Smooth muscle cell (in vitro differentiated cells): ENCODE measurements around the gene POP4. TPM values are rescaled to one million over a fixed set of nuclear protein-coding genes. Genes with fewer than 3 reads are reported as not detected.

Experiments
- DNase-seq: peaks from one replicate; lab custom pipeline; 2025; ENCODE audit not compliant: unreplicated experiment; lab: John Stamatoyannopoulos, UW
- H2AFZ ChIP-seq: fragments of 200-600 bp; sonication (generic); 2 replicates; pipeline ENCODE4 v1.6.0; 2016; ENCODE audit warnings: antibody characterized with exemption, low read depth, mild to moderate bottlenecking
- H3F3A ChIP-seq: fragments of 200-600 bp; sonication (generic); 2 replicates; pipeline ENCODE4 v1.6.0; 2017; ENCODE audit warnings: antibody characterized with exemption, low read depth
- H3K27ac ChIP-seq: fragments of 200-600 bp; sonication (generic); 2 replicates; pipeline ENCODE4 v1.5.1; 2016; ENCODE audit warnings: low read depth, mild to moderate bottlenecking
- H3K27me3 ChIP-seq: fragments of 200-600 bp; sonication (generic); 2 replicates; pipeline ENCODE4 v1.6.1; 2016; ENCODE audit warnings: low read depth, mild to moderate bottlenecking
- H3K36me3 ChIP-seq: fragments of 200-600 bp; sonication (generic); 2 replicates; pipeline ENCODE4 v1.5.1; 2016; ENCODE audit warnings: low read depth
- H3K4me1 ChIP-seq: fragments of 200-600 bp; sonication (generic); 2 replicates; pipeline ENCODE4 v1.5.1; 2016; ENCODE audit warnings: low read depth
- H3K4me2 ChIP-seq: fragments of 200-600 bp; sonication (generic); 2 replicates; pipeline ENCODE4 v1.6.0; 2016; ENCODE audit warnings: mild to moderate bottlenecking
- H3K4me3 ChIP-seq: fragments of 200-600 bp; sonication (generic); 2 replicates; pipeline ENCODE4 v1.5.1; 2016; ENCODE audit warnings: mild to moderate bottlenecking
- H3K79me2 ChIP-seq: fragments of 200-600 bp; sonication (generic); 2 replicates; pipeline ENCODE4 v1.6.0; 2016; ENCODE audit warnings: low read depth, mild to moderate bottlenecking
- H3K9ac ChIP-seq: fragments of 200-600 bp; sonication (generic); 2 replicates; pipeline ENCODE4 v1.6.0; 2016; ENCODE audit warnings: low read depth
- H3K9me3 ChIP-seq: fragments of 200-600 bp; sonication (generic); replicated peaks from 2 replicates; pipeline ENCODE4 v1.5.1; 2016; ENCODE audit warnings: low read depth
- H4K20me1 ChIP-seq: fragments of 200-600 bp; sonication (generic); 2 replicates; pipeline ENCODE4 v1.6.0; 2016; ENCODE audit warnings: low read depth
- CTCF ChIP-seq: fragments of 200-600 bp; sonication (generic); IDR thresholded peaks from 2 replicates; pipeline ENCODE4 v1.5.1; 2017; ENCODE audit warnings: borderline replicate concordance, mild to moderate bottlenecking, antibody characterized with exemption; ENCODE audit not compliant: insufficient read depth, poor library complexity, severe bottlenecking
- WGBS: methylation state at CpG from one replicate; pipeline ENCODE4 v1.1.7; 2016; ENCODE audit warnings: low lambda C conversion rate; 5-methylcytosine and 5-hydroxymethylcytosine counted together
- polyA plus RNA-seq: library from polyadenylated mRNA; unstranded; fragments of >200 nt; fragmentation: Nextera tagmentation; extraction: Ambion mirVana; gene quantifications from 2 replicates; pipeline ENCODE4 v1.2.1, GENCODE V29; 2016
- total RNA-seq: library from RNA; depleted of rRNA; stranded (reverse); fragments of >200 nt; gene quantifications from 2 replicates; pipeline ENCODE4 v1.2.3, GENCODE V29; 2014

POP4 gene
- total and polyA plus RNA-seq, 2 experiments from 2014 or later: 54.4 to 94.9 TPM

- Histone ChIP-seq H3K79me2 (no peaks in the 10 kb centered on the region), H2AFZ (no peak overlapping the region), H3F3A (no peaks in the 10 kb centered on the region), H3K27me3 (peaks cover 62% of the 10 kb centered on the region), H3K9me3 (no peaks in the 10 kb centered on the region), H3K4me1 (no peaks in the 10 kb centered on the region), H4K20me1 (no peaks in the 10 kb centered on the region), H3K4me3 (no peak overlapping the region), H3K9ac (no peak overlapping the region), H3K4me2 (no peak overlapping the region), H3K36me3 (no peaks in the 10 kb centered on the region), H3K27ac (no peak overlapping the region)
- 79% methylated on average over 2 of the region's 2 CpGs for WGBS
- no peak for TF ChIP-seq CTCF
- DNase-seq: no peak
These were observed 38.6 kb upstream of the POP4 start for GRCh38 chr19:29567366-29567915.

GRCh38 chr19:29568036-29569025, 37.8 kb upstream of the POP4 start:
- Histone ChIP-seq H3K4me2 (no peak overlapping the region), H4K20me1 (no peaks in the 10 kb centered on the region), H2AFZ (no peak overlapping the region), H3K9ac (no peak overlapping the region), H3K79me2 (no peaks in the 10 kb centered on the region), H3K36me3 (no peaks in the 10 kb centered on the region), H3K4me1 (no peaks in the 10 kb centered on the region), H3K27me3 (peaks cover 65% of the 10 kb centered on the region), H3K27ac (no peak overlapping the region), H3K9me3 (no peaks in the 10 kb centered on the region), H3F3A (no peaks in the 10 kb centered on the region), H3K4me3 (no peak overlapping the region)
- TF ChIP-seq CTCF: no peak
- no peak for DNase-seq
- WGBS: 87% methylated on average over 22 of the region's 22 CpGs

- Histone ChIP-seq H3K79me2 (no peaks in the 10 kb centered on the region), H3K27ac (no peak overlapping the region), H2AFZ (no peak overlapping the region), H3K9me3 (no peaks in the 10 kb centered on the region), H3K27me3 (peaks cover 61% of the 10 kb centered on the region), H3K9ac (no peak overlapping the region), H4K20me1 (no peaks in the 10 kb centered on the region), H3K4me2 (no peak overlapping the region), H3K4me1 (no peaks in the 10 kb centered on the region), H3K36me3 (no peaks in the 10 kb centered on the region), H3F3A (no peaks in the 10 kb centered on the region), H3K4me3 (no peak overlapping the region)
- no peak for TF ChIP-seq CTCF
- DNase-seq: no peak
- WGBS: 78% methylated on average over 9 of the region's 9 CpGs
These were observed 36.8 kb upstream of the POP4 start for GRCh38 chr19:29569038-29569911.
